Urothelium cell line (cell line): Measurements from ENCODE around the gene ADAMTSL4.

Source experiments
- DNase-seq: peaks from one replicate; pipeline ENCODE4 v3.0.0; 2011; ENCODE audit warnings: low spot score, mixed read lengths
- FAIRE-seq: peaks from 2 replicates; lab custom pipeline; 2011; peaks lifted over from hg19 to GRCh38; lab: Jason Lieb, UNC

Gene ADAMTSL4

GRCh38 chr1:150553392-150554085, 4.3 kb downstream of the ADAMTSL4 start:
- no peak for DNase-seq
- no peak for FAIRE-seq

- no peak for FAIRE-seq
- no peak for DNase-seq
Observed at GRCh38 chr1:150554086-150554452, 4.9 kb downstream of the ADAMTSL4 start.

- DNase-seq = no peak
- FAIRE-seq = peak; percentile 94
Observed at GRCh38 chr1:150555198-150555970, 6.2 kb downstream of the ADAMTSL4 start.

DNA sequence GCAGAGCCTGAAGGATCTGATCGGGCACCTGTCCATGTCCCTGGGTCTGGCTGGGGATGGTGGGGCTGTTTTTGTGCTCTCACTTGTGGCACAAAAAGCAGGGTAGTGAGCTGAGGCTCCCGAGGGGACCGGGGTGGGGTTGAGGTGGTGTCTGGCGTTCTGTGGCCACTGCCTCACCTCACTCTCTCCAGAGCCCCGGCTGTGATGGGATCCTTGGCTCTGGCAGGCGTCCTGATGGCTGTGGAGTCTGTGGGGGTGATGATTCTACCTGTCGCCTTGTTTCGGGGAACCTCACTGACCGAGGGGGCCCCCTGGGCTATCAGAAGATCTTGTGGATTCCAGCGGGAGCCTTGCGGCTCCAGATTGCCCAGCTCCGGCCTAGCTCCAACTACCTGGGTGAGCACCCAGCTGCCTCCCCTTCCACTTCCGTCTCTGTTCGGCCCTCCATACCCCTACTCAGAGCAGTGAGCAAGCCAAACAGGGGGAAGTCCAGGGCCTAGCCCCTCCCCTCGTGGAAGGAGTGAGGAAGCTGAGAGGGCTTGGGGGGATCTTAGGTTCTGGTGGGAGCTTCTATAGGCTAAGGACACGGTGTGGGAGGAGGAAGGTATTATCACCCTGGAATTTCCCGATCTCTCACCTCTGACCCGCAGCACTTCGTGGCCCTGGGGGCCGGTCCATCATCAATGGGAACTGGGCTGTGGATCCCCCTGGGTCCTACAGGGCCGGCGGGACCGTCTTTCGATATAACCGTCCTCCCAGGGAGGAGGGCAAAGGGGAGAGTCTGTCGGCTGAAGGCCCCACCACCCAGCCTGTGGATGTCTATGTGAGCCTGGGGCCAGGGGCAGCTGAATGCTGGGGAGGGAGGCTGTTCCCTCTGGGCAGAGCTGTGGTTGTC, 7.0 kb downstream of the ADAMTSL4 start:
- no peak for DNase-seq
- FAIRE-seq = no peak

DNA sequence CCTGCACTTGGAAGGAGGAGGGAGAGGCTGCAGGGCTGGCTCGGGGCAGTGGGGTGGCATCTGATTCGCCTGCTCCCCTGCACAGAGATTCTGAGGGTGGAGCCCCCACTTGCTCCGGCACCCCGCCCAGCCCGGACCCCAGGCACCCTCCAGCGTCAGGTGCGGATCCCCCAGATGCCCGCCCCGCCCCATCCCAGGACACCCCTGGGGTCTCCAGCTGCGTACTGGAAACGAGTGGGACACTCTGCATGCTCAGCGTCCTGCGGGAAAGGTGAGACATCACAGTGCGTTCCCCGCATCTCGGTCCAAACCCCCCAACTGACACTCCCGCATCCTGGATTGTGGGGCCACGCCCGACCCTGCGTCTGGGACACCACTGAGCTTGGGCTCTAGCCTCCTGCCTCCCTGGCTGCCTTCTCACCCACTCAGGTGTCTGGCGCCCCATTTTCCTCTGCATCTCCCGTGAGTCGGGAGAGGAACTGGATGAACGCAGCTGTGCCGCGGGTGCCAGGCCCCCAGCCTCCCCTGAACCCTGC, 7.9 kb downstream of the ADAMTSL4 start:
- FAIRE-seq = no peak

DNA sequence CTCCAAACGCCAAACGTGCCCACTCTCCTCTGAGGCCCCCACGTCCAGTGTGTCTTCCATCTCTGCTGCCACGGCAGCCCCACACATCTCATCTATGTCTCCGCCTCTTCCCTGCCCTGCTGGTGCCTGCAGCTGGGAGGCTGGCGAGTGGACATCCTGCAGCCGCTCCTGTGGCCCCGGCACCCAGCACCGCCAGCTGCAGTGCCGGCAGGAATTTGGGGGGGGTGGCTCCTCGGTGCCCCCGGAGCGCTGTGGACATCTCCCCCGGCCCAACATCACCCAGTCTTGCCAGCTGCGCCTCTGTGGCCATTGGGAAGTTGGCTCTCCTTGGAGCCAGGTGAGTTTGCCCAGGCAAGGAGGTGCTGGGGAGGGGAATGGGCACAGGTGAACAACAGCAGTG, 8.6 kb downstream of the ADAMTSL4 start:
- FAIRE-seq (no peak), DNase-seq (no peak)

More for the DNA sequence above, 7.9 kb downstream of the ADAMTSL4 start:
- DNase-seq = no peak

DNA sequence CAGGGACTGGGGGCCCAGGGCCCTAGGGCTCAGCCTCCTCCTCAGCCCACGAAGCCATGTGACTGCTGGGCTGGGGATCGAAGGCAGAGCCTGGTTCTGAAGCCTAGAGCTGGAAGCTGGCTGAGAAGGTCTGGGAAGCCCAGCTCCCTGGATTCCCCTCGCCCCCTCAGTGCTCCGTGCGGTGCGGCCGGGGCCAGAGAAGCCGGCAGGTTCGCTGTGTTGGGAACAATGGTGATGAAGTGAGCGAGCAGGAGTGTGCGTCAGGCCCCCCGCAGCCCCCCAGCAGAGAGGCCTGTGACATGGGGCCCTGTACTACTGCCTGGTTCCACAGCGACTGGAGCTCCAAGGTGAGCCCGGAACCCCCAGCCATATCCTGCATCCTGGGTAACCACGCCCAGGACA, 9.1 kb downstream of the ADAMTSL4 start:
- FAIRE-seq (no peak), DNase-seq (no peak)

DNA sequence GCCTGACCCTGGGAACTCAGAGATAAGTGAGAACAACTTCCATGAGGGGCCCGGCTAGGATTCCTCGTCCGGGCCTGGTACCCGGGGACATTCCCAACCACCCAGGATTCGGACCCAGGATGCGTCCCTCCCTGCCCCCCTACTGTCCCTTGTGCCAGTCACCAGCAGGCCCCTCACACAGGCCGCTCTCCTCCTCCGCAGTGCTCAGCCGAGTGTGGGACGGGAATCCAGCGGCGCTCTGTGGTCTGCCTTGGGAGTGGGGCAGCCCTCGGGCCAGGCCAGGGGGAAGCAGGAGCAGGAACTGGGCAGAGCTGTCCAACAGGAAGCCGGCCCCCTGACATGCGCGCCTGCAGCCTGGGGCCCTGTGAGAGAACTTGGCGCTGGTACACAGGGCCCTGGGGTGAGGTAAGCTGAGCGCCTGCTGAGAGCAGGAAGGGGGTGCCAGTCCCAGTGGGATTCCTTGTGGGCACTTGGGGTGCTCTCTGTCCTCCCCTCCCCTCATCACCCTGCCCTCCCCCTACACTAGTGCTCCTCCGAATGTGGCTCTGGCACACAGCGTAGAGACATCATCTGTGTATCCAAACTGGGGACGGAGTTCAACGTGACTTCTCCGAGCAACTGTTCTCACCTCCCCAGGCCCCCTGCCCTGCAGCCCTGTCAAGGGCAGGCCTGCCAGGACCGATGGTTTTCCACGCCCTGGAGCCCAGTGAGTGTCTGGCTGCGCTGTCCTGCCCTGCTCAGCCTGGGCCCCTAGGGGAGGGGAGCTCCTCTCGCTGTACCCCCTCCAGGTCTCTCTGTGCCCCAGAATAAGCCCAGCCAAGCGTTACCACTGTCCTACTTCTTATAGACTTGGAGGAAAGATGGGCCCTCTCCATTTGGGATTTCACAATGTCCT, 9.8 kb downstream of the ADAMTSL4 start:
- FAIRE-seq (no peak), DNase-seq (no peak)

GRCh38 chr1:150559656-150560010, 10.4 kb downstream of the ADAMTSL4 start:
- FAIRE-seq = no peak
- no peak for DNase-seq

DNA sequence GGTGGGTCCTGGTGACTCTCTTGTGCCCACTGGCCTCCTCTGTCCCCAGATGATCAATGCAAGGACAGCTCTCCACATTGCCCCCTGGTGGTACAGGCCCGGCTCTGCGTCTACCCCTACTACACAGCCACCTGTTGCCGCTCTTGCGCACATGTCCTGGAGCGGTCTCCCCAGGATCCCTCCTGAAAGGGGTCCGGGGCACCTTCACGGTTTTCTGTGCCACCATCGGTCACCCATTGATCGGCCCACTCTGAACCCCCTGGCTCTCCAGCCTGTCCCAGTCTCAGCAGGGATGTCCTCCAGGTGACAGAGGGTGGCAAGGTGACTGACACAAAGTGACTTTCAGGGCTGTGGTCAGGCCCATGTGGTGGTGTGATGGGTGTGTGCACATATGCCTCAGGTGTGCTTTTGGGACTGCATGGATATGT, 10.8 kb downstream of the ADAMTSL4 start:
- FAIRE-seq = peak; percentile 76
- peak; percentile 77 for DNase-seq

DNA sequence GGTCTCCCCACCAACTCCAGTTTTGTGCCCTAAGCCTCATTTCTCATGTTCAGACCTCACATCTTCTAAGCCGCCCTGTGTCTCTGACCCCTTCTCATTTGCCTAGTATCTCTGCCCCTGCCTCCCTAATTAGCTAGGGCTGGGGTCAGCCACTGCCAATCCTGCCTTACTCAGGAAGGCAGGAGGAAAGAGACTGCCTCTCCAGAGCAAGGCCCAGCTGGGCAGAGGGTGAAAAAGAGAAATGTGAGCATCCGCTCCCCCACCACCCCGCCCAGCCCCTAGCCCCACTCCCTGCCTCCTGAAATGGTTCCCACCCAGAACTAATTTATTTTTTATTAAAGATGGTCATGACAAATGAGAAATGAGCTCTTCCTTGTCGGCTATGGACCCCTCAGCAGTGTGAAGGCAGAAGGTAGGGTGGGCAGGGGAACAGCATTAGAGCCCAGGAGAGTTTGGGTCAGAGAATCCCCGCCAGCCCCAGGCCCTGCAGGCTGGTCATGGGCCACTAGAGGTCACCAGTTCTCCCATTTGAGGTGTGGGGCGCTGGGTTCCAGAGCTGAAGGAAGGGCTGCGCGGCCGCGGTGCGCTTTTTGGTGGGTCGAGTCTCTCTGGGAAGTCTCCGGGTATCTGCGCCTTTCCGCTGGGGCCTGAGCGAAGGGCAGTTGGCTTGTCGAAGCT, 11.5 kb downstream of the ADAMTSL4 start:
- FAIRE-seq (no peak), DNase-seq (peak; percentile 84)

DNA sequence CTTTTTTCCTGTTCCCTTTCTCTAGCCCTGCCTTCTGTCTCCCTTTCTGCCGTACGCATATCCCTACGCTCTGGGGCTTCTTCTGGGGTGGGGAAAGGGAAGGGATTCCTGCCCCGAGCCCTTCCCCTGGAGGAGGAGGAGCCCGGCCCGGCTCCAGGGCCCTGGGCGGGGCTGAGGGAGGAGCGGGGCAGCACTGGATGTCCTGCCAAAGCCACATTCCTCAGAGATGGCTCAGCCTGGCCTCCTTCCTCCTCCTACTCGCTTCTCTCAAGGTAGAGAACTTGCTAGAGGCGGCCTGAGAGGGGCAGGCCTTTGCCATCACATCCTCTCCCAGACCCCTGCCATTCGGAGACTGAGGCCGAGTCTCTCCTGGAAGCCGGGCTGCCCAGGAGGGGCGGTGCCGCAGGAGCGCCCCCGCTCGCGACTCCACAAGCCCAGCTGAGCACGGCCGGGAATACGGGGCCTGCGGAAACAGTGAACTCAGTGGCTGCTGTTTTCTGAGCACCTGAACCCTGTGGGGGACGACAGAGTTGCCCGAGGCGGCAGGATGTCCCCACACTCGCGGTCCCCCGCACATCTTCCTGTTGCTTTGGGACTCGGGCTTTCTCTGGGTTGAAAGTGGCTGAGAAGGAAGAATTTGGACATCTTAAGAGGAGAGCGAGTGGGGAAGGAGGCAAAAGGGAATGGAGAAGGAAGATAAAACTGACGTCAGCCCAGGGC, 12.2 kb downstream of the ADAMTSL4 start:
- DNase-seq (peak; percentile 96), FAIRE-seq (no peak)

- no peak for FAIRE-seq
- peak; percentile 89 for DNase-seq
Observed at GRCh38 chr1:150561974-150562445, 12.8 kb downstream of the ADAMTSL4 start.

DNA sequence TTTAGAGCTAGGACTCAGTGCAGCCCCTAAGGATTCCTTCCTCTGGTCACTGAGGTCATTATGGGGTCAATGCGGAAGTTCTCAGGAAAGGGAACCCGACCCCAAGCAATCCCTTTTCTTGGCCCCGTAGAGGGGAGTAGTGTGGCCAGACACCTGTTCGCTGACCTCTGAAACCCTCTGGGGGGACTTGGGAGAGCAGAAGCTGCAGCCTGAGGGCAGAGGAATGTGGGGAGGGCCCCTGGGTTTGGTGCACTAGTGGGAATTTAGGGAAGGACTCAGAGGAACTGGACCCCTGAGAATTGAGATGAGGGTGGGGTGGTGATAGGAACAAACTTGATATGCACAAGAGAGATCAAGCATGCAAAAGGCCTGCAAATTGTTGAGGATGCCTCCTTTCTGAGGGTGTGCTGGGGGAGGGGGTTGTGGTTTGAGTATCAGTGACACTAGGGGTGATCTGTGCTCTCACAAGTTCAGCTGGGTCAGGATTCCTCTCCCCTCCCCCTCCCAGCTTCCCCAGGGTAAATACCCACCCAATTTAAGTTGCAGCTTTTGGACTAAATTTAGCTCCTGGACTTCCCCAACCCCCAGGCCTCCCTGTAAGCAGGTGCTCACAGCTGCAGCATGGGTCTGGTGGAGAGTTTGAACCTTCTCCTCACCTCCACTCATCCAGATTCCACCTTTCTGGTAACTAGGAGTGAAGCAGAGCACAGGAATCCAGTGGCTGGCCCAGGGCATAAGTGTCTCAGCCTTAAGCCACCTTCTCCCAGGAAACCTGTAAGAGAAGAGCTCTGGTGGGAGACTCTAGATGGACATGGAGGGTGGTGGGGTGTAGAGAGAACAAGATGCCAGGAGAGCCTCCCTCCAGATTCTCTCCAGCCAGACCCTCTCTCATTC, 13.5 kb downstream of the ADAMTSL4 start:
- no peak for FAIRE-seq
- DNase-seq = no peak

- FAIRE-seq (no peak), DNase-seq (no peak)
Observed at GRCh38 chr1:150563340-150564038, 14.3 kb downstream of the ADAMTSL4 start.

GRCh38 chr1:150564051-150564991, 15.1 kb downstream of the ADAMTSL4 start:
- no peak for DNase-seq
- no peak for FAIRE-seq
